HepG2 (cell line): ENCODE results near the gene SLC9A5. TPM values are rescaled to one million over a fixed set of nuclear protein-coding genes. Genes with fewer than 3 reads are reported as not detected.

Experiments used
- E2F5 ChIP-seq: sonication (generic); formaldehyde crosslinking; conservative IDR thresholded peaks from 2 replicates; pipeline ENCODE4 v1.4.0; 2020; ENCODE audit warnings: missing genetic modification reagents
- ELK4 ChIP-seq: sonication (generic); formaldehyde crosslinking; IDR thresholded peaks from 2 replicates; pipeline ENCODE4 v1.9.0; 2021; ENCODE audit warnings: missing genetic modification reagents, borderline replicate concordance
- GFI1 ChIP-seq: sonication (generic); formaldehyde crosslinking; IDR thresholded peaks from 2 replicates; pipeline ENCODE4 v1.5.0; 2020; ENCODE audit warnings: missing genetic modification reagents, mild to moderate bottlenecking, borderline replicate concordance
- HDAC2 ChIP-seq: sonication (generic); formaldehyde crosslinking; IDR thresholded peaks from 2 replicates; pipeline ENCODE4 v1.4.0; 2020; ENCODE audit warnings: missing genetic modification reagents
- HOXD1 ChIP-seq: sonication (generic); formaldehyde crosslinking; IDR thresholded peaks from 2 replicates; pipeline ENCODE4 v1.5.0; 2020; ENCODE audit warnings: missing genetic modification reagents
- MAFK ChIP-seq, 2 experiments: IDR thresholded peaks in 1 of 2; conservative IDR thresholded peaks in 1 of 2; 2 replicates each; pipeline ENCODE4 v1.6.1; 2011; ENCODE audit warnings: improper control_type of control experiment in 2 of 2, low read length in 2 of 2
- NFAT5 ChIP-seq: sonication (generic); formaldehyde crosslinking; IDR thresholded peaks from 2 replicates; pipeline ENCODE4 v1.4.0; 2020; ENCODE audit warnings: missing genetic modification reagents
- SMYD3 ChIP-seq: sonication (generic); formaldehyde crosslinking; IDR thresholded peaks from 2 replicates; pipeline ENCODE4 v1.8.1; 2023; ENCODE audit warnings: mild to moderate bottlenecking, missing genetic modification reagents
- ZNF18 ChIP-seq: sonication (generic); formaldehyde crosslinking; IDR thresholded peaks from 2 replicates; pipeline ENCODE4 v1.8.0; 2022; ENCODE audit warnings: mild to moderate bottlenecking, missing genetic modification reagents; ENCODE audit not compliant: insufficient replicate concordance
- ZNF496 ChIP-seq: sonication (generic); formaldehyde crosslinking; IDR thresholded peaks from 2 replicates; pipeline ENCODE4 v1.8.1; 2023; ENCODE audit warnings: mild to moderate bottlenecking, moderate library complexity, missing genetic modification reagents; ENCODE audit not compliant: insufficient replicate concordance
- ZNF530 ChIP-seq: sonication (generic); formaldehyde crosslinking; IDR thresholded peaks from 2 replicates; pipeline ENCODE4 v1.5.0; 2020; ENCODE audit warnings: low read depth, mild to moderate bottlenecking, missing genetic modification reagents
- ZNF574 ChIP-seq: sonication (generic); formaldehyde crosslinking; IDR thresholded peaks from 2 replicates; pipeline ENCODE4 v1.4.0; 2020; ENCODE audit warnings: missing genetic modification reagents
- ZNF772 ChIP-seq: sonication (generic); formaldehyde crosslinking; IDR thresholded peaks from 2 replicates; pipeline ENCODE4 v1.5.0; 2020; ENCODE audit warnings: mild to moderate bottlenecking, missing genetic modification reagents
- polyA plus RNA-seq, 8 experiments: library from polyadenylated mRNA; depleted of rRNA in 3 of 8; stranded (reverse) in 7 of 8; unstranded in 1 of 8; fragments of >200 nt; fragmentation: Illumina TruSeq in 4 of 8; extraction: Trizol in 4 of 8; gene quantifications; 2 replicates each; pipeline versions ENCODE4 v1.2.1 to v1.2.3, GENCODE V29; 2011 to 2016; ENCODE audit warnings: low read depth in 4 of 8, missing spikeins in 1 of 8, mixed read lengths in 1 of 8; ENCODE audit not compliant: insufficient read depth in 1 of 8
- total RNA-seq, 5 experiments: library from RNA; depleted of rRNA; stranded (reverse); fragments of >200 nt; fragmentation: Illumina TruSeq; extraction: Trizol; gene quantifications; 2 replicates each; pipeline ENCODE4 v1.2.3, GENCODE V29; 2016; ENCODE audit warnings: low read depth in 1 of 5
- TF ChIP-seq, protein P1 (sequence below): sonication (generic); formaldehyde crosslinking; IDR thresholded peaks from 2 replicates; pipeline ENCODE4 v1.4.0; 2020; ENCODE audit warnings: missing genetic modification reagents; ENCODE audit errors: not compliant biosample characterization

Gene SLC9A5
- total and polyA plus RNA-seq, 2 of the 13 experiments (the other 11 are each of a cell fraction or from before 2014, with no cell fraction given): 0.58 to 1.4 TPM

GRCh38 chr16:67279296-67280089, 30.7 kb downstream of the SLC9A5 start, which contains the start of gene PLEKHG4 (continued):
- TF ChIP-seq HOXD1 (no peak), GFI1 (peak; percentile 70; the same call in 1 of the 2 replicates), ZNF496 (CRISPR knock-in tag) (peak; percentile 16), HDAC2 (CRISPR knock-in tag) (0 out of 2 replicates have a peak, but pooled peaks have one; percentile 27), NFAT5 (CRISPR knock-in tag) (peak; percentile 44; the same call in 1 of the 2 replicates), ZNF18 (CRISPR knock-in tag) (peak; percentile 43), ELK4 (CRISPR knock-in tag) (0 out of 2 replicates have a peak, but pooled peaks have one; percentile 11), SMYD3 (CRISPR knock-in tag) (no peak), E2F5 (CRISPR knock-in tag) (0 out of 2 replicates have a peak, but pooled peaks have one; percentile 26), ZNF772 (peak; percentile 66; the same call in 1 of the 2 replicates), MAFK (conservative IDR thresholded peaks at IDR 0.05 in 1 of 2, IDR thresholded peaks at IDR 0.05 in 1 of 2; ENCODE audit: low read length in 2 of 2) (no peak), ZNF530 (no peak), ZNF574 (CRISPR knock-in tag) (peak; percentile 99)
- TF ChIP-seq, protein P1, sequence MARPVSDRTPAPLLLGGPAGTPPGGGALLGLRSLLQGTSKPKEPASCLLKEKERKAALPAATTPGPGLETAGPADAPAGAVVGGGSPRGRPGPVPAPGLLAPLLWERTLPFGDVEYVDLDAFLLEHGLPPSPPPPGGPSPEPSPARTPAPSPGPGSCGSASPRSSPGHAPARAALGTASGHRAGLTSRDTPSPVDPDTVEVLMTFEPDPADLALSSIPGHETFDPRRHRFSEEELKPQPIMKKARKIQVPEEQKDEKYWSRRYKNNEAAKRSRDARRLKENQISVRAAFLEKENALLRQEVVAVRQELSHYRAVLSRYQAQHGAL (CRISPR knock-in tag): no peak
